HG03521 (cell line): ENCODE results near the gene WNT9B.

Experiments used
- ATAC-seq: cut with Tn5 transposase; IDR thresholded peaks from one replicate; pipeline ENCODE4 v1.9.1; 2021; ENCODE audit warnings: mild to moderate bottlenecking, moderate library complexity; ENCODE audit not compliant: unreplicated experiment

The WNT9B gene

GRCh38 chr17:46853896-46854444 lies 2.6 kb downstream of the WNT9B start:
- no peak for ATAC-seq

- ATAC-seq = no peak
Observed at GRCh38 chr17:46854515-46854914, 3.1 kb downstream of the WNT9B start.

GRCh38 chr17:46854948-46855347 lies 3.6 kb downstream of the WNT9B start:
- ATAC-seq = no peak

- no peak for ATAC-seq
Observed at GRCh38 chr17:46857600-46857999, 6.2 kb downstream of the WNT9B start.

- no peak for ATAC-seq
Observed at GRCh38 chr17:46859996-46860395, 8.6 kb downstream of the WNT9B start.

GRCh38 chr17:46862949-46863348 lies 11.6 kb downstream of the WNT9B start:
- ATAC-seq = no peak

GRCh38 chr17:46863383-46864121 lies 12.2 kb downstream of the WNT9B start:
- ATAC-seq = no peak

GRCh38 chr17:46865100-46865499 lies 13.7 kb downstream of the WNT9B start:
- ATAC-seq = no peak

- ATAC-seq = no peak
Observed at GRCh38 chr17:46866325-46866724, 14.9 kb downstream of the WNT9B start.

- ATAC-seq = no peak
Observed at GRCh38 chr17:46866747-46867146, 15.4 kb downstream of the WNT9B start.

GRCh38 chr17:46868689-46869187 lies 17.4 kb downstream of the WNT9B start:
- no peak for ATAC-seq

- no peak for ATAC-seq
Observed at GRCh38 chr17:46869296-46869695, 17.9 kb downstream of the WNT9B start.

- ATAC-seq = no peak
Observed at GRCh38 chr17:46869975-46870803, 18.8 kb downstream of the WNT9B start.

- ATAC-seq = no peak
Observed at GRCh38 chr17:46872421-46872820, 21.0 kb downstream of the WNT9B start.

GRCh38 chr17:46873941-46874645 lies 22.7 kb downstream of the WNT9B start:
- ATAC-seq = no peak

GRCh38 chr17:46874906-46875305 lies 23.5 kb downstream of the WNT9B start:
- ATAC-seq = no peak

- no peak for ATAC-seq
Observed at GRCh38 chr17:46875849-46876352, 24.5 kb downstream of the WNT9B start.

- ATAC-seq = no peak
Observed at GRCh38 chr17:46876353-46876887, 25.0 kb downstream of the WNT9B start.

- no peak for ATAC-seq
Observed at GRCh38 chr17:46876926-46877325, 25.5 kb downstream of the WNT9B start.

- ATAC-seq = no peak
Observed at GRCh38 chr17:46877466-46877865, 26.1 kb downstream of the WNT9B start.

- ATAC-seq = no peak
Observed at GRCh38 chr17:46878055-46878454, 26.7 kb downstream of the WNT9B start.
